GM23248 (cell line): ENCODE measurements around the gene DUSP19.

Source experiments
- EZH2 ChIP-seq: fragments of 200-600 bp; sonication (generic); IDR thresholded peaks from 2 replicates; pipeline ENCODE4 v1.6.1; 2018; ENCODE audit warnings: antibody characterized with exemption, mild to moderate bottlenecking; ENCODE audit not compliant: insufficient read depth, poor library complexity, severe bottlenecking
- EZH2phosphoT487 ChIP-seq: fragments of 200-600 bp; sonication (generic); IDR thresholded peaks from 2 replicates; pipeline ENCODE4 v1.6.1; 2018; ENCODE audit warnings: antibody characterized with exemption, moderate library complexity, mild to moderate bottlenecking, low read depth; ENCODE audit not compliant: insufficient read depth

GRCh38 chr2:183124222-183124956 lies 45.8 kb downstream of the DUSP19 start, which contains the start of gene NUP35:
- TF ChIP-seq EZH2, result no peak
- no peak for TF ChIP-seq EZH2phosphoT487
